IPS-18a (cell line): ENCODE data around the gene TIAM2.
"Not testable (repeated sequence)": the region's sequence is repeated elsewhere in the genome, so short reads cannot be mapped to it uniquely, and the experiment has no call there.

ENCODE experiments used
- H3K27ac ChIP-seq: one replicate; pipeline ENCODE4 v1.5.1; 2013; ENCODE audit warnings: low read length
- H3K27me3 ChIP-seq: one replicate; pipeline ENCODE4 v1.6.1; 2013; ENCODE audit warnings: mild to moderate bottlenecking, low read length; ENCODE audit not compliant: control insufficient read depth, insufficient read depth
- H3K36me3 ChIP-seq: one replicate; pipeline ENCODE4 v1.6.1; 2013; ENCODE audit warnings: low read depth, low read length; ENCODE audit not compliant: control insufficient read depth
- H3K4me1 ChIP-seq: one replicate; pipeline ENCODE4 v1.6.1; 2013; ENCODE audit warnings: low read depth, low read length; ENCODE audit not compliant: control insufficient read depth
- H3K4me3 ChIP-seq: one replicate; pipeline ENCODE4 v1.5.1; 2013; ENCODE audit warnings: low read length
- H3K9ac ChIP-seq: one replicate; pipeline ENCODE4 v1.6.1; 2013; ENCODE audit warnings: mild to moderate bottlenecking, low read length, moderate library complexity
- H3K9me3 ChIP-seq: one replicate; pipeline ENCODE4 v1.6.1; 2013; ENCODE audit warnings: low read depth, low read length; ENCODE audit not compliant: control insufficient read depth

The TIAM2 gene

DNA sequence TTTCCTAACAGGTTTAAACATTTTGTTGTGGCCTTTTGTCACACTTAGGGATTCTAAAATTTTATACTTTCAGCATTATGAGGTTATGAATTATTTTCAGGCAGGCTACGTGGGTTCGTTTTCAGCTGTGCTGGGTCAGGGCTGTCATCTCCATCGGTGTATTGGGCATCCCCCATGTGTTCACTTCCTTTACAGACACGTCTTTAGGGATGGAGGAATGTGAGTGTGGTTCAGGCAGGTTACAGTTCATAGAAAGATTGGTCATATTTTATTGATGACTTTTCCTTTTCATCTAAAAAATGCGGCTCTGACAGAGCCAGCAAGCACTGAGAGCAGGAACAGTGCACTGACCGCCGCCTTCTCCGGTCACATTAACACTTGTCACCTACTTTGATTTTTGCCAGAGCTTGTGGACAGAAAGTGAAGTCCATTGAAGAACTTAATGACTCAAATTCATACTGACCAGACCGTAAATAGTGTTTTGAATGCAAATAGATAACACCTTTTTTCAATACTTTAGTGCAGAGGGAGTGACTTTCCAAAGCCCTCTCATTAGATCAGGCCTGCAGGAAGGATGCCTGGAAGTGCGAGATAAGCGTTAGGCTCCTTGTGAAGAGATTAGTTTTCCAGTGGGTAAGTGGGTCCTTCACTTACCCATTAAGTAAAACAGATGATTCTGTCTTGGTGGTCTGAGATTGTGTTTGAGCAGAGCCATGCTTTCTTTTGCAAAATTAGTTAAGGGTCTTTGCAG, 113.1 kb downstream of the TIAM2 start:
- no peaks in the 10 kb centered on the region for H3K36me3 ChIP-seq
- H3K4me3 ChIP-seq, result no peak overlapping the region
- H3K9ac ChIP-seq, result no peak overlapping the region
- H3K27ac ChIP-seq, result no peak overlapping the region
- H3K9me3 ChIP-seq, result no peaks in the 10 kb centered on the region
- no peaks in the 10 kb centered on the region for H3K27me3 ChIP-seq
- H3K4me1 ChIP-seq, result peaks cover 16% of the 10 kb centered on the region

- no peak overlapping the region for H3K4me3 ChIP-seq
- H3K36me3 ChIP-seq, result no peaks in the 10 kb centered on the region
- H3K27me3 ChIP-seq, result no peaks in the 10 kb centered on the region
- no peak overlapping the region for H3K27ac ChIP-seq
- no peak overlapping the region for H3K9ac ChIP-seq
- H3K9me3 ChIP-seq, result no peaks in the 10 kb centered on the region
- H3K4me1 ChIP-seq, result peaks cover 16% of the 10 kb centered on the region
Measured at GRCh38 chr6:155110721-155111120, 115.6 kb downstream of the TIAM2 start.

- Histone ChIP-seq H3K4me1 (peaks cover 23% of the 10 kb centered on the region), H3K36me3 (no peaks in the 10 kb centered on the region), H3K9ac (no peak overlapping the region), H3K9me3 (no peaks in the 10 kb centered on the region), H3K4me3 (no peak overlapping the region), H3K27ac (no peak overlapping the region), H3K27me3 (no peaks in the 10 kb centered on the region)
Measured at GRCh38 chr6:155112757-155113156, 117.6 kb downstream of the TIAM2 start.

DNA sequence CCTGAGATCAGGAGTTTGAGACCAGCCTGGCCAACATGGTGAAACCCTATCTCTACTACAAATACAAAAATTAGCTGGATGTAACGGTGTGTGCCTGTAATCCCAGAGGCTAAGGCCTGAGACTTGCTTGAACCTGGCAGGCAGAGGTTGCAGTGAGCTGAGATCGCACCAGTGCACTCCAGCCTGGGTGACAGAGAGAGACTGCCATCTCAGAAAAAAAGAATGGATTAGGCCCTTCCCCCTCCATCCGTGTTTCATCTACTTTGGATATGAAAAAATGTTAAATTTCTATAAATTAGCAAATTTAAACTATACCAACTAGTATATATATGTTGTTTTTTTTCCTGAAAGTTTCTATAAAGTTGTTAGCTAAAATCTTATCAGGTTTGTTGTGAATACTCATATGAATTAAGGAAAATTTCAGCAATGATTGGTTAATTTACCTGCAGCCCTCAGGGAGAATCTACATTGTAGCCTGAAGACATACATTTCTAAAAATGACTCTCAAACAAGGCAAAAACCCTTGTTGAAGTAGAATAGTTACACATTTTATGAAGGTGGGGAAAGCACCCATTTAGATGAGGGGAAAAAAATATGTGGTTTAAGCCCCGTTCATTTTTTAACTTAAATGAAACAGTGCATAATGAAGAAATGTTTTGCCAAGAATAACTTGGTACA, 120.9 kb downstream of the TIAM2 start:
- no peak overlapping the region for H3K9ac ChIP-seq
- H3K4me3 ChIP-seq, result no peak overlapping the region
- no peaks in the 10 kb centered on the region for H3K27me3 ChIP-seq
- no peak overlapping the region for H3K27ac ChIP-seq
- H3K9me3 ChIP-seq, result no peaks in the 10 kb centered on the region
- peaks cover 34% of the 10 kb centered on the region for H3K4me1 ChIP-seq
- no peaks in the 10 kb centered on the region for H3K36me3 ChIP-seq

DNA sequence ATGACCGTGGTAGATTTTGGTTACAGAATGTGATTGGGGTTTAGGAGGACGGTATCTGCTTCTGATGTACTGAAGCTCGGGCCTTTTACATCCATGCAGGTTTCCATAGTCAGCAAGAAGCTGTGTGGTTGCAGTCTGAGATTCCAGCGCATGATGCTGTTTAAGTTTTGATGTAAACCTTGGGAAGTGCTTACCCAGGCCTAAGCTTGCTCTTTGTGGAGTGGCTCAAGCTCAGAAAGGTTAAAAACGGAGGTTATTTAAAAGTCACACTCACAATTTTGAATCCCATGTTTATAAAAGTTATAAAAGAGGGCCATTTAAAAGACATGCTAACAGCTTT, 121.4 kb downstream of the TIAM2 start:
- H3K27ac ChIP-seq, result no peak overlapping the region
- H3K4me1 ChIP-seq, result peaks cover 34% of the 10 kb centered on the region

DNA sequence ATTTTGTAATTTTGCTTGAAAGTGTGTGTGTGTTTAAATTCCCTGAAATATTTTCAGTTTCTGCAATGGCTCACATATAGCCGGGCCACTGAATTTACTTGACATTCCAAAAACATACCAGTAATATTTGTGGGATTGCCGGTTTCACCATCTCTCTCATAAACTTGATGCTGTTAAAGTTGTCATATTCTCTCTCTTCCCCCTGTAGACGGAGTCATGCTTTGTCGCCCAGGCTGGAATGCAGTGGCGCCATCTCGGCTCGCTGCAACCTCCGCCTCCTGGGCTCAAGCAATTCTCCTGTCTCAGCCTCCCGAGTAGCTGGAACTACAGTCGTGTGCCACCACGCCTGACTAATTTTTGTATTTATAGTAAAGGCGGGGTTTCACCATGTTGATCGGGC, 122.1 kb downstream of the TIAM2 start:
- Histone ChIP-seq H3K4me3 (no peak overlapping the region), H3K27me3 (no peaks in the 10 kb centered on the region), H3K36me3 (no peaks in the 10 kb centered on the region), H3K4me1 (peaks cover 40% of the 10 kb centered on the region), H3K27ac (no peak overlapping the region), H3K9ac (no peak overlapping the region), H3K9me3 (no peaks in the 10 kb centered on the region)

More for the DNA sequence above, 121.4 kb downstream of the TIAM2 start:
- Histone ChIP-seq H3K27me3 (no peaks in the 10 kb centered on the region), H3K9ac (no peak overlapping the region), H3K36me3 (no peaks in the 10 kb centered on the region), H3K4me3 (no peak overlapping the region), H3K9me3 (no peaks in the 10 kb centered on the region)

- H3K4me1 ChIP-seq, result peaks cover 43% of the 10 kb centered on the region
- H3K4me3 ChIP-seq, result no peak overlapping the region
- no peaks in the 10 kb centered on the region for H3K9me3 ChIP-seq
- H3K9ac ChIP-seq, result no peak overlapping the region
- no peaks in the 10 kb centered on the region for H3K27me3 ChIP-seq
- no peak overlapping the region for H3K27ac ChIP-seq
- H3K36me3 ChIP-seq, result no peaks in the 10 kb centered on the region
Measured at GRCh38 chr6:155117785-155118184, 122.7 kb downstream of the TIAM2 start.

GRCh38 chr6:155119201-155119600, 124.1 kb downstream of the TIAM2 start:
- not testable (repeated sequence) for H3K27ac ChIP-seq, H3K27me3 ChIP-seq, H3K4me3 ChIP-seq, H3K9ac ChIP-seq, H3K9me3 ChIP-seq, H3K36me3 ChIP-seq
- peaks cover 47% of the 10 kb centered on the region for H3K4me1 ChIP-seq

- peak overlapping the region; percentile 57 for H3K9ac ChIP-seq
- peak overlapping the region; percentile 35 for H3K4me3 ChIP-seq
- H3K36me3 ChIP-seq, result no peaks in the 10 kb centered on the region
- H3K27ac ChIP-seq, result peak overlapping the region; percentile 91
- no peaks in the 10 kb centered on the region for H3K9me3 ChIP-seq
- H3K27me3 ChIP-seq, result no peaks in the 10 kb centered on the region
- peaks cover 47% of the 10 kb centered on the region for H3K4me1 ChIP-seq
Measured at GRCh38 chr6:155120034-155120433, 124.9 kb downstream of the TIAM2 start.

- Histone ChIP-seq H3K36me3 (no peaks in the 10 kb centered on the region), H3K4me3 (peak overlapping the region; percentile 21), H3K27me3 (no peaks in the 10 kb centered on the region), H3K27ac (peak overlapping the region; percentile 12), H3K9ac (peak overlapping the region; percentile 31), H3K4me1 (peaks cover 45% of the 10 kb centered on the region), H3K9me3 (no peaks in the 10 kb centered on the region)
Measured at GRCh38 chr6:155121294-155121693, 126.2 kb downstream of the TIAM2 start.

- H3K9ac ChIP-seq, result peak overlapping the region; percentile 31
- H3K4me3 ChIP-seq, result peak overlapping the region; percentile 21
- H3K36me3 ChIP-seq, result no peaks in the 10 kb centered on the region
- no peaks in the 10 kb centered on the region for H3K27me3 ChIP-seq
- no peak overlapping the region for H3K27ac ChIP-seq
- H3K4me1 ChIP-seq, result peaks cover 41% of the 10 kb centered on the region
- no peaks in the 10 kb centered on the region for H3K9me3 ChIP-seq
Measured at GRCh38 chr6:155121699-155122098, 126.6 kb downstream of the TIAM2 start.
